Measurements from ENCODE around the gene HEBP2.

The HEBP2 gene

DNA sequence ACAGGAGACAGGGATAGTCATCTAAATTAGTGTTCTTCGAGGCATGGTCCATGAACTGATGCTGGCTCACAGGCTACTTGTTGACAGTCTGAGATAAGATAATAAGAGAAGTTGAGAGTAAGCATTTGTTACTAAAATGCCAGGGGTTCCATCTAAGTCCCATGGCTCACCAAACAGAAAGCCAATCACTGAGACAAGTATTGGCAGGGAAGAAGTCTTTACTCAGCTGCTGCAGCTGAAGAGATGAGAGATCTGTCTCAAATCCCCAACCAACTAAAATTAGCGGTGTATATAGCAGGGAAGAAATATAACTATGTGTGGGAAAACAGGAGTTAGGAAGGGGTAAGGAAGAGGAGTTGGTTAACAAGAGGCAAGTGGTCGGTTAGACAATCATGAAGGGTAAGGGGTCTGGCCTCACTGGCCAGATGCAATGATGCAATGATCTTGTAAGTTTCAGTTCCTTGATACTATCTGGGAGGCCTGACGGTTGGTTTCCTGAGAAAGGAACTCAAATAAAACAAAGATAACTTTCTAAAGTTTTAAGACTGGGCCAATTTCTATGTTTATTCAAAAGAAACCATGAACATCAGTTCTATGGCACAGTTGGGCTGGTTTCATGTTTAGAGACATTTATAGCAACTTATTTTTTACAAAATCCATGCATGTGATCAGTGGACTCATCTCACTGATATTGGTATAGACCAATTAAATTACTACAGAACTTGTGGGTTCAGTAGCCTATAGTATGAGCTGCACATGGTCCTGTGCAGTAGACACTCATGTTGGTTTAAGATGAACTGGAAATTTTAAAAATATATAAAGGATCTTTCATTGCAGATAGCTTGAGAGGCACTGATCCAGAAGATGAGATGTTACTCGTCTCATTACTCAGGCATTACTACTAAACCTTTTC is 9.9 kb upstream of the HEBP2 start:
- H3K4me3 ChIP-seq (ENCODE audit: low read depth, low read length): no peak overlapping the region
- TF ChIP-seq, protein P1, sequence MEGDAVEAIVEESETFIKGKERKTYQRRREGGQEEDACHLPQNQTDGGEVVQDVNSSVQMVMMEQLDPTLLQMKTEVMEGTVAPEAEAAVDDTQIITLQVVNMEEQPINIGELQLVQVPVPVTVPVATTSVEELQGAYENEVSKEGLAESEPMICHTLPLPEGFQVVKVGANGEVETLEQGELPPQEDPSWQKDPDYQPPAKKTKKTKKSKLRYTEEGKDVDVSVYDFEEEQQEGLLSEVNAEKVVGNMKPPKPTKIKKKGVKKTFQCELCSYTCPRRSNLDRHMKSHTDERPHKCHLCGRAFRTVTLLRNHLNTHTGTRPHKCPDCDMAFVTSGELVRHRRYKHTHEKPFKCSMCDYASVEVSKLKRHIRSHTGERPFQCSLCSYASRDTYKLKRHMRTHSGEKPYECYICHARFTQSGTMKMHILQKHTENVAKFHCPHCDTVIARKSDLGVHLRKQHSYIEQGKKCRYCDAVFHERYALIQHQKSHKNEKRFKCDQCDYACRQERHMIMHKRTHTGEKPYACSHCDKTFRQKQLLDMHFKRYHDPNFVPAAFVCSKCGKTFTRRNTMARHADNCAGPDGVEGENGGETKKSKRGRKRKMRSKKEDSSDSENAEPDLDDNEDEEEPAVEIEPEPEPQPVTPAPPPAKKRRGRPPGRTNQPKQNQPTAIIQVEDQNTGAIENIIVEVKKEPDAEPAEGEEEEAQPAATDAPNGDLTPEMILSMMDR (IDR thresholded peaks at IDR 0.05; ENCODE audit: insufficient read depth, low read length, missing control alignments): no peak
- CTCF ChIA-PET: interaction anchor here (0.8 kb wide), 1 partner anchor 278 kb away, joined by 4 read pairs; no protein-coding TSS in a partner anchor
- DNase-seq (ENCODE audit: low read depth, low spot score): no peak
- POLR2A ChIA-PET: no interaction called here

DNA sequence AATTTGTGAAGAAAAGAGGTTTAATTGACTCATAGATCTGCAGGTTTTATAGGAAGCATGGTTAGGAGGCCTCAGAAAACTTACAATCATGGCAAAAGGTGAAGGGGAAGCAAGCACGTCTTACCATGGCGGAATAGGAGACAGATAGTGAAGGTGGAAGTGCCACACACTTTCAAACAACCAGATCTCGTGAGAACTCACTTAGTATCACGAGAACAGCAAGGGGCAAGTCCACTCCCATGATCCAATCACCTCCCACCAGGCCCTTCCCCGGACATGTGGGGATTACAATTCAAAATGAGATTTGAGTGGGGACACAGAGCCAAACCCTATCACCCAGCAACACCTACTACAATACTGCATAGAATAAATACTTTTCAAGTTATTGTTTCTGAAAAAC is 7.3 kb upstream of the HEBP2 start:
- ChIA-PET CTCF (interaction anchor here (1.0 to 1.5 kb wide), 2 partner anchors 121 to 280 kb away, joined by 3 to 4 read pairs; no protein-coding TSS in a partner anchor), POLR2A (no interaction called here)
- no peak overlapping the region for H3K4me3 ChIP-seq (ENCODE audit: low read depth, low read length)
- DNase-seq (ENCODE audit: low read depth, low spot score): no peak
- TF ChIP-seq, protein P1 (IDR thresholded peaks at IDR 0.05; ENCODE audit: insufficient read depth, low read length, missing control alignments): no peak

DNA sequence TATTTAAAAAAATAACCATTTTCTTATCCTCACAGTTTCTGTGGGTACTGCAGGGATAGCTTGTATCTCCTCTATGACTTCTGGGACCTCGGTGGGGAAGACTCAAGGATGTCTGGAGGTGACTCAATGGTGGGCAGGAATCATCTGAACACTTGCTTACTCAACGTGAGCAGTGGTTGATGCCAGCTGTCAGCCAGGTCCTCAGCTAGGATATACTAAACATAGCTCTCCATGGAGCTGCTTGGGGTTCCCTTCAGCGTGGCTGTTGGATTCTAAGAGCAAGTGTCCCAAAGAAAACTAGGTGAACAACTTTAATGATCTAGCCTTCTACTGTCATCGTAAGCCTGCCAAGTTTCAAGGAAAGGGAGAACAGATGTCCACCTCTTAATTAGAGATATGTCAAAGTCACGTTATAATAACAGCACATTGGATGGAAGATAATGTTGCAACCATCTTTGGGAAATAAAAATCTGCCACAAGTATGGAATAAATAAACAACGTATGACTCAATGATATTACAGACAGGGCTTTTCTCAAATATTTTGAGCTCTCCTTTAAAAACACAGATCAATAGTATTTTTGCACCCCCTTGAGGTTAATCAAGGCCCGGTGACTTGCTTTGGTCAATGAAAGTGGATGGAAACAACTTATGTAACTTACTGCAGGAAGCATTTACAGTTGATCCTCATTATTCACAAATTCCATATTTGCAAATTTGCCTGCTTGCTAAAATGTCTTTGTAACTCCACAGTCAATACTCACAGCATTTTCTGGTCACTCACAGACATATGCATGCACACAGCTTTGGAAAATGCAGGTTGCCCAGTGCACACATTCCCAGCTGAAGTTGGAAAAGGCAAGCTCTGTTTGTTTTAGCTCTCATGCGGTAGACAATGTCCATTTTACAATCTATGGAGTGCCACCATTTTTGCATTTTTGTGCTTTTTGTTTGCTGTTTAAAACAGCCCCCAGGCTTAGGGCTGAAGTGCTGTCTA is 6.6 kb upstream of the HEBP2 start:
- POLR2A ChIA-PET: no interaction called here
- no peak for DNase-seq (ENCODE audit: low read depth, low spot score)
- H3K4me3 ChIP-seq (ENCODE audit: low read depth, low read length): no peak overlapping the region
- CTCF ChIA-PET: interaction anchor here (1.0 to 1.5 kb wide), 2 partner anchors 121 to 281 kb away, joined by 3 to 4 read pairs; no protein-coding TSS in a partner anchor
- TF ChIP-seq, protein P1 (IDR thresholded peaks at IDR 0.05; ENCODE audit: insufficient read depth, low read length, missing control alignments): no peak

DNA sequence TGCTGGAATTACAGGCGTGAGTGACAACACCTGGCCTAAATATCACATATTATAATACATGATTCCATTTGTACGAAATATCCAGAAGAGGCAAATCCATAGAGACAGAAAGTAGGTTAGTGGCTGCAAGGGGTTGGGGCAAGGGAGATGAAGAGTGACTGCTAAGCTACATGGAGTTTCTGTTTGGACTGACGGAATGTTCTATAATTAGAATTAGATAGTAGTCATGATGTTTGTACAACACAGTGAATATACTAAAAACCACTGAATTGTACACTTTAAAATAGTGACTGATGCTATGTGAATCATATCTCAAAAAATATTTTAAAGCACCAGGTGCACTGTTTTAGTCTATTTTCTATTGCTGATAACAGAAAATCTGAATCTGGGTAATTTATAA is 3.7 kb upstream of the HEBP2 start:
- POLR2A ChIA-PET: no interaction called here
- TF ChIP-seq, protein P1 (IDR thresholded peaks at IDR 0.05; ENCODE audit: insufficient read depth, low read length, missing control alignments): no peak
- no peak for DNase-seq (ENCODE audit: low read depth, low spot score)
- H3K4me3 ChIP-seq (ENCODE audit: low read depth, low read length): no peak overlapping the region
- CTCF ChIA-PET: no interaction called here

DNA sequence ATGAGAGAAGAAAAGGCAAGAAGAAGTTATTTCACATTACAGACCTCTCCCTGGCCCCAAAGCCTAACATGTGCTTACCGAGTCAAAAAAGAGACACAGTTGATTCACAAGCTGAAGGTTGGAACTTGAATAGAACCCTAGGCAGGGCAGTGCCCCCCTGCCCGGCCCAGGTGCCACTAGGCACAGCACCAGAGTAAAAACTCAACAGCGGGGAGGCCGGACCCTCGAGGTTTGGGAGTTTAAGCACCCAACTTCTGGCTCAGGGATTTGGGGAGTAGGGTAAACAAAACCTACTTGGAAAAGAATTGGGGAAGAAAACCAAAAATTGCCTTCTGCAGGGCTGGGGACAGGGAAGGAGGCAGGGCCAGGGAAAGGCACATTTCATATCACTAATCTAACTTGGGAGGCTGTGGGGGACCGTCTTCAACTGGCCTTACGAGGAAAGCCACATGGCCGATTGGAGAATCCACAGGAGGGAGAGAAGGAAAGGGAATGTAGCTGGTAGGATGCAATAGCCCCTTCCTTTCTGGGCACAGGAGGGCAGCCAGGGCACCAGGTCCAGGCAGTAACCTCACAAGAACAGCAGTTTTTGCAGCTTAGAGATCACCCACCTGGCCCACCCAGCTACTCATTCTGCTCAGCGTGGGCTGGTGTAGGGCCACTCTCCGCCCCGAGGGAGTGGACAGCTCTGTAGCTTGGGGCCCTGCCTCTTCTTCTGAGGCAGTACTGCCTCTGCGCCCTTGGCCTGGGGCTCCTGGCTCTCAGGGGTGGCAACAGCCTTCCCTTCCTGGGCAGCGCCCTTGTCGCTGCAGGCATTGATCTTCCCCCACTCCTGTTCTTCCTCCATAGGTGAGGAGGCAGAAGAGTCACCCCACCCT is 1.8 kb upstream of the HEBP2 start:
- TF ChIP-seq, protein P1 (IDR thresholded peaks at IDR 0.05; ENCODE audit: insufficient read depth, low read length, missing control alignments): no peak
- no peak overlapping the region for H3K4me3 ChIP-seq (ENCODE audit: low read depth, low read length)
- no peak for DNase-seq (ENCODE audit: low read depth, low spot score)
- ChIA-PET POLR2A (no interaction called here), CTCF (interaction anchor here (1.3 to 3.3 kb wide), 3 partner anchors 52 to 287 kb away, joined by 3 to 17 read pairs (median 3); no protein-coding TSS in a partner anchor)
